K562 (cell line): ENCODE results near the gene EPHA4.

Source experiments
- CCAR2 ChIP-seq: fragments of 200-400 bp; formaldehyde crosslinking; IDR thresholded peaks from 2 replicates; pipeline ENCODE4 v1.6.1; 2017; ENCODE audit warnings: mild to moderate bottlenecking, low read depth, low read length
- EZH2 ChIP-seq: IDR thresholded peaks from 2 replicates; pipeline ENCODE4 v1.6.1; 2012; ENCODE audit warnings: low read depth, mild to moderate bottlenecking, inconsistent platforms, low read length, borderline replicate concordance
- NFATC3 ChIP-seq: fragments of 450-650 bp; IDR thresholded peaks from 2 replicates; pipeline ENCODE4 v1.6.1; 2017; ENCODE audit warnings: mild to moderate bottlenecking
- NR3C1 ChIP-seq: sonication (generic); formaldehyde crosslinking; IDR thresholded peaks from 2 replicates; pipeline ENCODE4 v1.8.1; 2022; ENCODE audit warnings: missing genetic modification reagents
- SIN3A ChIP-seq, 2 experiments: fragments of 150-350 bp in 1 of 2; IDR thresholded peaks; 2 replicates each; pipeline ENCODE4 v1.6.1; 2011 to 2016; ENCODE audit warnings: borderline replicate concordance in 2 of 2, low read depth in 2 of 2, low read length in 2 of 2, mild to moderate bottlenecking in 2 of 2, moderate library complexity in 2 of 2; ENCODE audit not compliant: control insufficient read depth in 1 of 2
- SP2 ChIP-seq: IDR thresholded peaks from 2 replicates; pipeline ENCODE4 v1.6.1; 2011; ENCODE audit warnings: mild to moderate bottlenecking, low read depth, low read length, moderate library complexity; ENCODE audit not compliant: poor library complexity, severe bottlenecking; ENCODE audit errors: extremely low read depth
- TEAD1 ChIP-seq, 2 experiments: fragments of 450-650 bp in 1 of 2; sonication (generic) in 1 of 2; formaldehyde crosslinking; IDR thresholded peaks; 2 replicates each; pipeline versions ENCODE4 v1.4.0 to v1.8.0; 2020 to 2022; ENCODE audit warnings: mild to moderate bottlenecking in 2 of 2, missing genetic modification reagents in 1 of 2
- ZC3H8 ChIP-seq: fragments of 450-650 bp; IDR thresholded peaks from 2 replicates; pipeline ENCODE4 v1.6.1; 2017
- TF ChIP-seq, protein P1 (sequence below): fragments of 150-350 bp; conservative IDR thresholded peaks from 2 replicates; pipeline ENCODE4 v1.6.1; 2014; ENCODE audit warnings: low read length
- TF ChIP-seq, protein P2 (sequence below): fragments of 250-450 bp; sonication (Bioruptor Pico); IDR thresholded peaks from 2 replicates; pipeline ENCODE4 v1.4.0; 2020; ENCODE audit warnings: mild to moderate bottlenecking, moderate library complexity, borderline replicate concordance
- TF ChIP-seq, protein P3 (sequence below), 3 experiments: IDR thresholded peaks in 2 of 3; conservative IDR thresholded peaks in 1 of 3; 2 replicates each; pipeline ENCODE4 v1.5.1; 2011 to 2012; ENCODE audit warnings: low read length in 3 of 3, mild to moderate bottlenecking in 3 of 3, control low read depth in 2 of 3, improper control_type of control experiment in 1 of 3, inconsistent platforms in 1 of 3, low read depth in 1 of 3, mixed read lengths in 1 of 3, moderate library complexity in 1 of 3; ENCODE audit not compliant: insufficient read depth in 2 of 3

DNA sequence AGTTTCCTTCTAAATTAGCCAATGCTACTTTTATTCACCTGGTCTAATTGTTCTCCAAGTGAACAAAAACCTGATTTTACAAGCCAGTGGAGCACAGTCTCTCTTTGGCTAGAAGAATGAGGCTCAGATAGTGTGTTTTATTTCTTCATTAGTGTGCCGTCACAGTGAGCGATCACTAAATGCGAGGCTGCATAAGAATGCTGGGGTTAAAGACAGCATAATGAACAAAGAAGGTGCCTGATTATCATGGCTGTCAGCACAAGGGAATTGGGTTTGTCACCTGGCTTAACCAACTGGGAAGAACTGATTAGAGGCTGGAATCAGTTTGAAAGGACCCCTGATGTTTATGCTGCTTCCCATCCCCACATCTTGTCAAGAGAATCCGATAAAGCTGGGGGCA, 76.4 kb downstream of the EPHA4 start:
- TF ChIP-seq NR3C1 (CRISPR knock-in tag) (no peak), SP2 (no peak), CCAR2 (no peak), ZC3H8 (no peak), TEAD1 (CRISPR knock-in tag; IDR thresholded peaks at IDR 0.05) (no peak), EZH2 (no peak), NFATC3 (no peak), SIN3A (IDR thresholded peaks at IDR 0.05; ENCODE audit: borderline replicate concordance in 2 of 2, control insufficient read depth in 1 of 2, low read depth in 2 of 2, low read length in 2 of 2) (no peak)
- TF ChIP-seq, protein P1, sequence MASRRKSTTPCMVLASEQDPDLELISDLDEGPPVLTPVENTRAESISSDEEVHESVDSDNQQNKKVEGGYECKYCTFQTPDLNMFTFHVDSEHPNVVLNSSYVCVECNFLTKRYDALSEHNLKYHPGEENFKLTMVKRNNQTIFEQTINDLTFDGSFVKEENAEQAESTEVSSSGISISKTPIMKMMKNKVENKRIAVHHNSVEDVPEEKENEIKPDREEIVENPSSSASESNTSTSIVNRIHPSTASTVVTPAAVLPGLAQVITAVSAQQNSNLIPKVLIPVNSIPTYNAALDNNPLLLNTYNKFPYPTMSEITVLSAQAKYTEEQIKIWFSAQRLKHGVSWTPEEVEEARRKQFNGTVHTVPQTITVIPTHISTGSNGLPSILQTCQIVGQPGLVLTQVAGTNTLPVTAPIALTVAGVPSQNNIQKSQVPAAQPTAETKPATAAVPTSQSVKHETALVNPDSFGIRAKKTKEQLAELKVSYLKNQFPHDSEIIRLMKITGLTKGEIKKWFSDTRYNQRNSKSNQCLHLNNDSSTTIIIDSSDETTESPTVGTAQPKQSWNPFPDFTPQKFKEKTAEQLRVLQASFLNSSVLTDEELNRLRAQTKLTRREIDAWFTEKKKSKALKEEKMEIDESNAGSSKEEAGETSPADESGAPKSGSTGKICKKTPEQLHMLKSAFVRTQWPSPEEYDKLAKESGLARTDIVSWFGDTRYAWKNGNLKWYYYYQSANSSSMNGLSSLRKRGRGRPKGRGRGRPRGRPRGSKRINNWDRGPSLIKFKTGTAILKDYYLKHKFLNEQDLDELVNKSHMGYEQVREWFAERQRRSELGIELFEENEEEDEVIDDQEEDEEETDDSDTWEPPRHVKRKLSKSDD = no peak
- TF ChIP-seq, protein P2, sequence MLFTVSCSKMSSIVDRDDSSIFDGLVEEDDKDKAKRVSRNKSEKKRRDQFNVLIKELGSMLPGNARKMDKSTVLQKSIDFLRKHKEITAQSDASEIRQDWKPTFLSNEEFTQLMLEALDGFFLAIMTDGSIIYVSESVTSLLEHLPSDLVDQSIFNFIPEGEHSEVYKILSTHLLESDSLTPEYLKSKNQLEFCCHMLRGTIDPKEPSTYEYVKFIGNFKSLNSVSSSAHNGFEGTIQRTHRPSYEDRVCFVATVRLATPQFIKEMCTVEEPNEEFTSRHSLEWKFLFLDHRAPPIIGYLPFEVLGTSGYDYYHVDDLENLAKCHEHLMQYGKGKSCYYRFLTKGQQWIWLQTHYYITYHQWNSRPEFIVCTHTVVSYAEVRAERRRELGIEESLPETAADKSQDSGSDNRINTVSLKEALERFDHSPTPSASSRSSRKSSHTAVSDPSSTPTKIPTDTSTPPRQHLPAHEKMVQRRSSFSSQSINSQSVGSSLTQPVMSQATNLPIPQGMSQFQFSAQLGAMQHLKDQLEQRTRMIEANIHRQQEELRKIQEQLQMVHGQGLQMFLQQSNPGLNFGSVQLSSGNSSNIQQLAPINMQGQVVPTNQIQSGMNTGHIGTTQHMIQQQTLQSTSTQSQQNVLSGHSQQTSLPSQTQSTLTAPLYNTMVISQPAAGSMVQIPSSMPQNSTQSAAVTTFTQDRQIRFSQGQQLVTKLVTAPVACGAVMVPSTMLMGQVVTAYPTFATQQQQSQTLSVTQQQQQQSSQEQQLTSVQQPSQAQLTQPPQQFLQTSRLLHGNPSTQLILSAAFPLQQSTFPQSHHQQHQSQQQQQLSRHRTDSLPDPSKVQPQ = no peak
- TF ChIP-seq, protein P3, sequence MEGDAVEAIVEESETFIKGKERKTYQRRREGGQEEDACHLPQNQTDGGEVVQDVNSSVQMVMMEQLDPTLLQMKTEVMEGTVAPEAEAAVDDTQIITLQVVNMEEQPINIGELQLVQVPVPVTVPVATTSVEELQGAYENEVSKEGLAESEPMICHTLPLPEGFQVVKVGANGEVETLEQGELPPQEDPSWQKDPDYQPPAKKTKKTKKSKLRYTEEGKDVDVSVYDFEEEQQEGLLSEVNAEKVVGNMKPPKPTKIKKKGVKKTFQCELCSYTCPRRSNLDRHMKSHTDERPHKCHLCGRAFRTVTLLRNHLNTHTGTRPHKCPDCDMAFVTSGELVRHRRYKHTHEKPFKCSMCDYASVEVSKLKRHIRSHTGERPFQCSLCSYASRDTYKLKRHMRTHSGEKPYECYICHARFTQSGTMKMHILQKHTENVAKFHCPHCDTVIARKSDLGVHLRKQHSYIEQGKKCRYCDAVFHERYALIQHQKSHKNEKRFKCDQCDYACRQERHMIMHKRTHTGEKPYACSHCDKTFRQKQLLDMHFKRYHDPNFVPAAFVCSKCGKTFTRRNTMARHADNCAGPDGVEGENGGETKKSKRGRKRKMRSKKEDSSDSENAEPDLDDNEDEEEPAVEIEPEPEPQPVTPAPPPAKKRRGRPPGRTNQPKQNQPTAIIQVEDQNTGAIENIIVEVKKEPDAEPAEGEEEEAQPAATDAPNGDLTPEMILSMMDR (IDR thresholded peaks at IDR 0.05 in 2 of 3, conservative IDR thresholded peaks at IDR 0.05 in 1 of 3; ENCODE audit: insufficient read depth in 2 of 3, low read depth in 1 of 3, low read length in 3 of 3) = no peak
